ENCODE results near the gene CIAO3. TPM values are rescaled to one million over a fixed set of nuclear protein-coding genes. Genes with fewer than 3 reads are reported as not detected.

Gene CIAO3
- total and polyA plus RNA-seq, 2 donors (not counting 1 experiment from before 2014, with no cell fraction given), result 59.4 to 68.4 TPM

DNA sequence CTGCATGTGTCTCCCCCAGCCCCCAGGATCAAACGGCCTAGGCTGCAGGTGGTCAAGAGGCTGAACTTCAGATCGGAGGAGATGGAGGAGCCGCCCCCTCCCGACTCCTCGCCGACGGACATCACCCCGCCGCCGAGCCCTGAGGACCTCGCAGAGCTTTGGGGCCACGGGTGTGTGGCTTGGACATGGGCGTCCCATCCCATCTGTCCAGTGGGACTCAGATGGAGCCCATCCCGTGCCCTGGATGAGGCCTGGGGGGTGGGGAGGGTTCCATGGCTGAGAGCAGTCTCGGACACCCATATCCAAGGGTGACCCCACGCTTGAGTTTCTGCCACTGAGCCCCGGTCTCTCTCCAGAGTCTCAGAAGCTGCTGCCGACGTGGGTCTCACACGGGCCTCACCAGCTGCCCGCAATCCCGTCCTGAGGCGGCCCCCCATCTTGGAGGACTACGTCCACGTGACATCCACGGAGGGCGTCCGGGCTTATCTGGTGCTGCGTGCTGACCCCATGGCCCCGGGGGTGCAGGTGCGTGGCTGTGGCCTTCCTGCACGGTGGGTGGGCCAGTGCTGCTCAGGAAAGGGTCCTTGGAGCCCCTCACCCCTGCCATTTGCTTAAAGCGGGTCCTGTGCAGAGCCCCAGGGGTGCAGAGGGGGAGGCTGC is 48.5 kb upstream of the CIAO3 start:
- Histone ChIP-seq H3K27ac (ENCODE audit: low read length in 2 of 2) (peak overlapping the region in 1 of 2 donors; percentile 68), H3K79me2 (ENCODE audit: control insufficient read depth, insufficient read depth, low read length) (peaks cover 11% of the 10 kb centered on the region), H3K36me3 (replicated peaks in 1 of 2; ENCODE audit: control extremely low read depth in 1 of 2, control insufficient read depth in 1 of 2, extremely low read depth in 1 of 2, insufficient read depth in 2 of 2, low read length in 1 of 2) (peaks cover 0 to 8% of the 10 kb centered on the region in 2 experiments), H3K9ac (ENCODE audit: low read length) (peak overlapping the region; percentile 84), H2AFZ (ENCODE audit: insufficient read depth, low read depth, low read length, poor library complexity, severe bottlenecking) (peak overlapping the region; percentile 94), H3K4me1 (ENCODE audit: control insufficient read depth in 2 of 2, insufficient read depth in 2 of 2, low read length in 2 of 2) (peaks cover 13 to 24% of the 10 kb centered on the region in 2 donors), H3K4me2 (replicated peaks; ENCODE audit: low read depth, low read length, poor library complexity, severe bottlenecking) (peak overlapping the region; percentile 96), H3K9me3 (ENCODE audit: control extremely low read depth in 1 of 3, control insufficient read depth in 2 of 3, insufficient read depth in 1 of 3, low read length in 2 of 3) (no peaks in the 10 kb centered on the region), H3K27me3 (replicated peaks in 1 of 4; ENCODE audit: control extremely low read depth in 1 of 4, control insufficient read depth in 3 of 4, insufficient read depth in 4 of 4, low read length in 3 of 4) (no peaks in the 10 kb centered on the region), H4K20me1 (ENCODE audit: control insufficient read depth, insufficient read depth, low read length, poor library complexity, severe bottlenecking) (peaks cover 31% of the 10 kb centered on the region), H3K4me3 (ENCODE audit: control extremely low read depth in 1 of 5, extremely low read depth in 1 of 5, insufficient read depth in 1 of 5, low read depth in 2 of 5, low read length in 4 of 5) (peak overlapping the region in 4 of 5 experiments; percentile 65 to 86 (median 71))
- DNase-seq, result no peak
- TF ChIP-seq EZH2 (IDR thresholded peaks at IDR 0.05; ENCODE audit: borderline replicate concordance, insufficient read depth, low read depth, low read length, poor library complexity, severe bottlenecking), result no peak
- TF ChIP-seq, protein P1, sequence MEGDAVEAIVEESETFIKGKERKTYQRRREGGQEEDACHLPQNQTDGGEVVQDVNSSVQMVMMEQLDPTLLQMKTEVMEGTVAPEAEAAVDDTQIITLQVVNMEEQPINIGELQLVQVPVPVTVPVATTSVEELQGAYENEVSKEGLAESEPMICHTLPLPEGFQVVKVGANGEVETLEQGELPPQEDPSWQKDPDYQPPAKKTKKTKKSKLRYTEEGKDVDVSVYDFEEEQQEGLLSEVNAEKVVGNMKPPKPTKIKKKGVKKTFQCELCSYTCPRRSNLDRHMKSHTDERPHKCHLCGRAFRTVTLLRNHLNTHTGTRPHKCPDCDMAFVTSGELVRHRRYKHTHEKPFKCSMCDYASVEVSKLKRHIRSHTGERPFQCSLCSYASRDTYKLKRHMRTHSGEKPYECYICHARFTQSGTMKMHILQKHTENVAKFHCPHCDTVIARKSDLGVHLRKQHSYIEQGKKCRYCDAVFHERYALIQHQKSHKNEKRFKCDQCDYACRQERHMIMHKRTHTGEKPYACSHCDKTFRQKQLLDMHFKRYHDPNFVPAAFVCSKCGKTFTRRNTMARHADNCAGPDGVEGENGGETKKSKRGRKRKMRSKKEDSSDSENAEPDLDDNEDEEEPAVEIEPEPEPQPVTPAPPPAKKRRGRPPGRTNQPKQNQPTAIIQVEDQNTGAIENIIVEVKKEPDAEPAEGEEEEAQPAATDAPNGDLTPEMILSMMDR (IDR thresholded peaks at IDR 0.05), result no peak
- no peak for ATAC-seq (ENCODE audit: low read depth)
- intact Hi-C loops (cut with micrococcal nuclease), result no loop called here
- WGBS (ENCODE audit: insufficient coverage), result 78% methylated on average over 32 of the region's 33 CpGs
- ChIA-PET POLR2A (interaction anchor here (1.1 kb wide), 1 partner anchor 49 kb away, joined by 3 read pairs; the partner anchor contains the start of gene CIAO3), CTCF (interaction anchor here (0.9 kb wide), 1 partner anchor 77 kb away, joined by 3 read pairs; no protein-coding TSS in a partner anchor)
- Mint-ChIP-seq H3K27me3 (no peaks in the 10 kb centered on the region), H3K4me1 (peaks cover 7% of the 10 kb centered on the region), H3K4me3 (peak overlapping the region; percentile 47), H3K27ac (no peak overlapping the region), H3K9me3 (ENCODE audit: insufficient read depth) (no peaks in the 10 kb centered on the region)
